HCT116 (cell line): ENCODE results near the gene SAMD9L. TPM values are rescaled to one million over a fixed set of nuclear protein-coding genes. Genes with fewer than 3 reads are reported as not detected.

ENCODE experiments used
- ATAC-seq: fragments of 200-7000 bp; cut with Tn5 transposase; 2 replicates; pipeline ENCODE4 v1.9.1; 2020; ENCODE audit warnings: mild to moderate bottlenecking, moderate library complexity
- BruUV-seq: library from RNA; stranded (reverse); fragments of 400-500 nt; replicated peaks from 2 replicates; lab custom pipeline; 2021; lab: Mats Ljungman, UMichigan
- CTCF ChIA-PET: fragments of 300-600 bp; sonication (Branson Sonifier 250); formaldehyde crosslinking; loops from one replicate; lab custom pipeline; 2021; ENCODE audit warnings: antibody characterized with exemption; lab: Charles Lee
- POLR2A ChIA-PET: fragments of 300-600, 350-600 bp; sonication (Branson Sonifier 250); formaldehyde crosslinking; loops from one replicate; lab custom pipeline; 2021; ENCODE audit warnings: antibody characterized with exemption; lab: Charles Lee
- RAD21 ChIA-PET, 2 experiments: fragments of 300-600 bp; sonication (Branson Sonifier 250); formaldehyde crosslinking; loops; one replicate each; lab custom pipeline; 2023; ENCODE audit warnings: low total read pairs in 2 of 2; ENCODE audit not compliant: uncharacterized antibody in 2 of 2, unreplicated experiment in 2 of 2, low non-redundant PET in 1 of 2; lab: Charles Lee
- DNase-seq: peaks from one replicate; pipeline ENCODE4 v3.0.0-alpha.2; 2010; ENCODE audit warnings: low read depth, low spot score
- H2AFZ ChIP-seq: fragments of 200-600 bp; shearing (Covaris generic), sonication (generic); 2 replicates; pipeline ENCODE4 v1.6.1; 2017; ENCODE audit warnings: low read depth, mixed run types, mixed read lengths, antibody characterized with exemption, low read length; ENCODE audit not compliant: poor library complexity, severe bottlenecking
- H3K27ac ChIP-seq: 2 replicates; pipeline ENCODE4 v1.5.1; 2012; ENCODE audit warnings: low read depth, low read length
- H3K27me3 ChIP-seq: fragments of 200-600 bp; sonication (generic); 2 replicates; pipeline ENCODE4 v1.6.1; 2016; ENCODE audit warnings: mixed run types, low read length, mixed read lengths; ENCODE audit not compliant: insufficient read depth
- H3K36me3 ChIP-seq, 2 experiments: fragments of 200-500 bp in 1 of 2; fragments of 200-600 bp in 1 of 2; sonication (Bioruptor generic) in 1 of 2; sonication (generic) in 1 of 2; 2 replicates each; pipeline versions ENCODE4 v1.5.1 to v1.6.1; 2014 to 2016; ENCODE audit warnings: low read length in 2 of 2, inconsistent platforms in 1 of 2, mixed read lengths in 1 of 2, mixed run types in 1 of 2; ENCODE audit not compliant: insufficient read depth in 2 of 2, control insufficient read depth in 1 of 2
- H3K4me1 ChIP-seq, 2 experiments: fragments of 200-600 bp in 1 of 2; sonication (generic) in 1 of 2; 2 replicates each; pipeline versions ENCODE4 v1.5.1 to v1.6.1; 2012 to 2017; ENCODE audit warnings: low read length in 2 of 2, inconsistent platforms in 1 of 2, mild to moderate bottlenecking in 1 of 2, mixed read lengths in 1 of 2, mixed run types in 1 of 2, moderate library complexity in 1 of 2; ENCODE audit not compliant: insufficient read depth in 2 of 2, control insufficient read depth in 1 of 2
- H3K4me2 ChIP-seq: fragments of 200-600 bp; sonication (generic); 2 replicates; pipeline ENCODE4 v1.6.1; 2017; ENCODE audit warnings: mixed run types, low read length, mixed read lengths
- H3K4me3 ChIP-seq, 2 experiments: fragments of 200-600 bp in 1 of 2; sonication (generic) in 1 of 2; replicated peaks in 1 of 2; 2 replicates each; pipeline ENCODE4 v1.5.1; 2011 to 2016; ENCODE audit warnings: low read length in 2 of 2, control low read depth in 1 of 2, low read depth in 1 of 2, mild to moderate bottlenecking in 1 of 2, mixed read lengths in 1 of 2, mixed run types in 1 of 2
- H3K79me2 ChIP-seq: fragments of 200-600 bp; sonication (generic); 2 replicates; pipeline ENCODE4 v1.6.1; 2017; ENCODE audit warnings: mild to moderate bottlenecking, mixed run types, low read length, moderate library complexity, mixed read lengths; ENCODE audit not compliant: insufficient read depth
- H3K9ac ChIP-seq: fragments of 200-600 bp; sonication (generic); 2 replicates; pipeline ENCODE4 v1.6.1; 2016; ENCODE audit warnings: low read length, mixed read lengths
- H3K9me2 ChIP-seq: fragments of 200-600 bp; sonication (generic), shearing (Covaris generic); 2 replicates; pipeline ENCODE4 v1.6.1; 2017; ENCODE audit warnings: mixed run types, mild to moderate bottlenecking, moderate library complexity; ENCODE audit not compliant: insufficient read depth
- H3K9me3 ChIP-seq, 2 experiments: fragments of 200-500 bp in 1 of 2; fragments of 200-600 bp in 1 of 2; sonication (Bioruptor generic) in 1 of 2; sonication (generic) in 1 of 2; 2 replicates each; pipeline ENCODE4 v1.6.1; 2014 to 2017; ENCODE audit warnings: low read length in 2 of 2, mixed read lengths in 2 of 2, inconsistent platforms in 1 of 2, low read depth in 1 of 2, mild to moderate bottlenecking in 1 of 2, mixed run types in 1 of 2, moderate library complexity in 1 of 2; ENCODE audit not compliant: control insufficient read depth in 1 of 2, insufficient read depth in 1 of 2
- H4K20me1 ChIP-seq: fragments of 200-600 bp; sonication (generic), shearing (Covaris generic); 2 replicates; pipeline ENCODE4 v1.6.1; 2017; ENCODE audit warnings: mixed run types, mild to moderate bottlenecking, moderate library complexity; ENCODE audit not compliant: insufficient read depth
- CBX3 ChIP-seq: IDR thresholded peaks from 2 replicates; pipeline ENCODE4 v1.6.1; 2012; ENCODE audit warnings: low read depth
- CEBPB ChIP-seq: IDR thresholded peaks from 2 replicates; pipeline ENCODE4 v1.6.1; 2012; ENCODE audit warnings: low read depth
- EZH2phosphoT487 ChIP-seq: fragments of 200-600 bp; IDR thresholded peaks from 2 replicates; pipeline ENCODE4 v1.6.1; 2018; ENCODE audit warnings: antibody characterized with exemption, borderline replicate concordance
- JUND ChIP-seq: IDR thresholded peaks from 2 replicates; pipeline ENCODE4 v1.6.1; 2012
- POLR2AphosphoS5 ChIP-seq: IDR thresholded peaks from 2 replicates; pipeline ENCODE4 v1.6.1; 2011; ENCODE audit warnings: mild to moderate bottlenecking, low read depth, low read length, moderate library complexity
- RAD21 ChIP-seq: IDR thresholded peaks from 2 replicates; pipeline ENCODE4 v1.6.1; 2012; ENCODE audit warnings: low read depth, mild to moderate bottlenecking
- SIN3A ChIP-seq: IDR thresholded peaks from 2 replicates; pipeline ENCODE4 v1.6.1; 2012; ENCODE audit warnings: low read depth
- SP1 ChIP-seq: IDR thresholded peaks from 2 replicates; pipeline ENCODE4 v1.6.1; 2012; ENCODE audit warnings: low read depth
- SRF ChIP-seq: IDR thresholded peaks from 2 replicates; pipeline ENCODE4 v1.6.1; 2012; ENCODE audit warnings: low read depth
- TCF7L2 ChIP-seq: IDR thresholded peaks from 2 replicates; pipeline ENCODE4 v1.7.0; 2011; ENCODE audit warnings: borderline replicate concordance, inconsistent platforms; ENCODE audit not compliant: insufficient read depth, insufficient read length; ENCODE audit errors: extremely low read depth
- YY1 ChIP-seq: IDR thresholded peaks from 2 replicates; pipeline ENCODE4 v1.6.1; 2011; ENCODE audit warnings: low read length, low read depth, moderate library complexity, mild to moderate bottlenecking; ENCODE audit not compliant: insufficient replicate concordance; ENCODE audit errors: extremely low read depth
- ZFX ChIP-seq: fragments of 450-650 bp; IDR thresholded peaks from 2 replicates; pipeline ENCODE4 v1.6.1; 2017
- intact Hi-C: fragments of 100-400 bp; cut with micrococcal nuclease; formaldehyde crosslinking; loops from 2 replicates; pipeline ENCODE4 v1.10.0; 2022
- total RNA-seq: library from RNA; stranded (reverse); gene quantifications from one replicate; pipeline ENCODE4 v1.2.1, GENCODE V29; 2021; ENCODE audit not compliant: unreplicated experiment
- TF ChIP-seq, protein P1 (sequence below): IDR thresholded peaks from 2 replicates; pipeline ENCODE4 v1.6.1; 2012
- TF ChIP-seq, protein P2 (sequence below): IDR thresholded peaks from 2 replicates; pipeline ENCODE4 v1.6.1; 2012
- TF ChIP-seq, protein P3 (sequence below): IDR thresholded peaks from 2 replicates; pipeline ENCODE4 v1.6.1; 2012; ENCODE audit warnings: low read depth
- TF ChIP-seq, protein P4 (sequence below), 3 experiments: fragments of 200-600 bp in 1 of 3; sonication (generic) in 1 of 3; IDR thresholded peaks in 2 of 3; conservative IDR thresholded peaks in 1 of 3; 2 replicates each; pipeline ENCODE4 v1.5.1; 2012 to 2017; ENCODE audit warnings: low read depth in 2 of 3, low read length in 2 of 3, antibody characterized with exemption in 1 of 3, borderline replicate concordance in 1 of 3, control low read depth in 1 of 3, mild to moderate bottlenecking in 1 of 3, mixed read lengths in 1 of 3, mixed run types in 1 of 3, moderate library complexity in 1 of 3; ENCODE audit not compliant: insufficient read depth in 1 of 3

SAMD9L gene
- total RNA-seq, 1 experiment from 2014 or later, result 0.15 TPM

DNA sequence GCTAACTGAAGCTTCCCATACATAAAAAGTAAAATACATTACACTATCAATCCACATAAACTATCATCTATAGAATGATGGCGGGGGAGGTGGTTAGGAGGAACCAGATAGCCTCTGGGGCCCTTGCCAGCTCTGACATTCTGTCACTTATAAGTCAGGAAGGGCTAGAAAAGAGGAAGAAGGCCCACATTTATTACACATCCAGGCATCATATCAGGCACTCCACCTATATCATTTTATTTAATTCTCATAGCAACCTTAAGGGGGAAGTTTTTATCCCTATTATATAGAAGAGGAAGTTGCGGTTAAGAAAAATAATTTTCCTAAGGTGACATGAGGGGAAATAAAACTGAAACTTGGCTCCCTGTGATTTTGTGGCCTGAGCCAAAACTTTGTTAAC, 48.2 kb upstream of the SAMD9L start:
- ATAC-seq, result no peak
- Histone ChIP-seq H3K4me1 (no peaks in the 10 kb centered on the region), H4K20me1 (no peaks in the 10 kb centered on the region), H3K9me3 (no peaks in the 10 kb centered on the region), H3K4me2 (no peak overlapping the region), H3K27me3 (peaks cover 27% of the 10 kb centered on the region), H2AFZ (no peak overlapping the region), H3K79me2 (no peaks in the 10 kb centered on the region), H3K9ac (no peak overlapping the region), H3K4me3 (no peak overlapping the region), H3K27ac (no peak overlapping the region), H3K9me2 (no peaks in the 10 kb centered on the region), H3K36me3 (no peaks in the 10 kb centered on the region)
- no peak for TF ChIP-seq TCF7L2
- TF ChIP-seq, protein P1, sequence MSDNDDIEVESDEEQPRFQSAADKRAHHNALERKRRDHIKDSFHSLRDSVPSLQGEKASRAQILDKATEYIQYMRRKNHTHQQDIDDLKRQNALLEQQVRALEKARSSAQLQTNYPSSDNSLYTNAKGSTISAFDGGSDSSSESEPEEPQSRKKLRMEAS, result no peak
- no peak for TF ChIP-seq YY1
- no peak for TF ChIP-seq CBX3
- TF ChIP-seq, protein P2, sequence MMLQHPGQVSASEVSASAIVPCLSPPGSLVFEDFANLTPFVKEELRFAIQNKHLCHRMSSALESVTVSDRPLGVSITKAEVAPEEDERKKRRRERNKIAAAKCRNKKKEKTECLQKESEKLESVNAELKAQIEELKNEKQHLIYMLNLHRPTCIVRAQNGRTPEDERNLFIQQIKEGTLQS, result no peak
- no peak for TF ChIP-seq SP1
- TF ChIP-seq CEBPB, result no peak
- TF ChIP-seq ZFX, result no peak
- TF ChIP-seq RAD21, result no peak
- no peak for TF ChIP-seq SRF
- TF ChIP-seq SIN3A, result no peak
- ChIA-PET CTCF (no interaction called here), POLR2A (no interaction called here), RAD21 (no interaction called here)
- intact Hi-C loops, result no loop called here
- BruUV-seq, result no TSS peak
- no peak for DNase-seq

DNA sequence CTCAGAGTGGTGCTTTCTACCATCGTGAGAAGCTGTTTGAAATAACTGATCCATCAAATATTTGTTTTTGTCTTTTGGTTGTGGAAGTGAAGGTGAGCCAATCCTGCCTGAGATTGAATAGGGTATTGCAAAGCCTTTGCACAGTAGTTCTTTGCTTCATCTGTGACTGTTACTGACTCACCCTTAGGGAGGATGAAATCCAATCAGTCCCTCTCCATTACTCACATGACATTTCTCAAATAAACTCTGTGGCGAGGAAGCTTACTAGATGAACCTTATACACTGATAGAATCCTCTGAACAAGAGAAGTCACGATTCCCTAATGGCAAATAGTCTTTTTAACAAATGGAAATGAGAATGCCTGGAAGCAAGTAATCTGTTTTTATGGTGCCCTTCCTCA, 46.2 kb upstream of the SAMD9L start:
- DNase-seq, result no peak
- CTCF ChIA-PET, result no interaction called here
- no TSS peak for BruUV-seq
- ATAC-seq, result no peak
- RAD21 ChIA-PET, result no interaction called here
- Histone ChIP-seq H3K9me3 (no peaks in the 10 kb centered on the region), H2AFZ (no peak overlapping the region), H3K4me1 (no peaks in the 10 kb centered on the region), H4K20me1 (no peaks in the 10 kb centered on the region), H3K36me3 (no peaks in the 10 kb centered on the region), H3K4me3 (no peak overlapping the region), H3K27ac (no peak overlapping the region), H3K4me2 (no peak overlapping the region), H3K9me2 (no peaks in the 10 kb centered on the region)
- intact Hi-C loops, result no loop called here
- TF ChIP-seq, protein P3, sequence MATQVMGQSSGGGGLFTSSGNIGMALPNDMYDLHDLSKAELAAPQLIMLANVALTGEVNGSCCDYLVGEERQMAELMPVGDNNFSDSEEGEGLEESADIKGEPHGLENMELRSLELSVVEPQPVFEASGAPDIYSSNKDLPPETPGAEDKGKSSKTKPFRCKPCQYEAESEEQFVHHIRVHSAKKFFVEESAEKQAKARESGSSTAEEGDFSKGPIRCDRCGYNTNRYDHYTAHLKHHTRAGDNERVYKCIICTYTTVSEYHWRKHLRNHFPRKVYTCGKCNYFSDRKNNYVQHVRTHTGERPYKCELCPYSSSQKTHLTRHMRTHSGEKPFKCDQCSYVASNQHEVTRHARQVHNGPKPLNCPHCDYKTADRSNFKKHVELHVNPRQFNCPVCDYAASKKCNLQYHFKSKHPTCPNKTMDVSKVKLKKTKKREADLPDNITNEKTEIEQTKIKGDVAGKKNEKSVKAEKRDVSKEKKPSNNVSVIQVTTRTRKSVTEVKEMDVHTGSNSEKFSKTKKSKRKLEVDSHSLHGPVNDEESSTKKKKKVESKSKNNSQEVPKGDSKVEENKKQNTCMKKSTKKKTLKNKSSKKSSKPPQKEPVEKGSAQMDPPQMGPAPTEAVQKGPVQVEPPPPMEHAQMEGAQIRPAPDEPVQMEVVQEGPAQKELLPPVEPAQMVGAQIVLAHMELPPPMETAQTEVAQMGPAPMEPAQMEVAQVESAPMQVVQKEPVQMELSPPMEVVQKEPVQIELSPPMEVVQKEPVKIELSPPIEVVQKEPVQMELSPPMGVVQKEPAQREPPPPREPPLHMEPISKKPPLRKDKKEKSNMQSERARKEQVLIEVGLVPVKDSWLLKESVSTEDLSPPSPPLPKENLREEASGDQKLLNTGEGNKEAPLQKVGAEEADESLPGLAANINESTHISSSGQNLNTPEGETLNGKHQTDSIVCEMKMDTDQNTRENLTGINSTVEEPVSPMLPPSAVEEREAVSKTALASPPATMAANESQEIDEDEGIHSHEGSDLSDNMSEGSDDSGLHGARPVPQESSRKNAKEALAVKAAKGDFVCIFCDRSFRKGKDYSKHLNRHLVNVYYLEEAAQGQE, result no peak
- TF ChIP-seq EZH2phosphoT487, result no peak
- no peak for TF ChIP-seq POLR2AphosphoS5
- TF ChIP-seq, protein P2, result no peak
- TF ChIP-seq JUND, result no peak
- TF ChIP-seq, protein P4, sequence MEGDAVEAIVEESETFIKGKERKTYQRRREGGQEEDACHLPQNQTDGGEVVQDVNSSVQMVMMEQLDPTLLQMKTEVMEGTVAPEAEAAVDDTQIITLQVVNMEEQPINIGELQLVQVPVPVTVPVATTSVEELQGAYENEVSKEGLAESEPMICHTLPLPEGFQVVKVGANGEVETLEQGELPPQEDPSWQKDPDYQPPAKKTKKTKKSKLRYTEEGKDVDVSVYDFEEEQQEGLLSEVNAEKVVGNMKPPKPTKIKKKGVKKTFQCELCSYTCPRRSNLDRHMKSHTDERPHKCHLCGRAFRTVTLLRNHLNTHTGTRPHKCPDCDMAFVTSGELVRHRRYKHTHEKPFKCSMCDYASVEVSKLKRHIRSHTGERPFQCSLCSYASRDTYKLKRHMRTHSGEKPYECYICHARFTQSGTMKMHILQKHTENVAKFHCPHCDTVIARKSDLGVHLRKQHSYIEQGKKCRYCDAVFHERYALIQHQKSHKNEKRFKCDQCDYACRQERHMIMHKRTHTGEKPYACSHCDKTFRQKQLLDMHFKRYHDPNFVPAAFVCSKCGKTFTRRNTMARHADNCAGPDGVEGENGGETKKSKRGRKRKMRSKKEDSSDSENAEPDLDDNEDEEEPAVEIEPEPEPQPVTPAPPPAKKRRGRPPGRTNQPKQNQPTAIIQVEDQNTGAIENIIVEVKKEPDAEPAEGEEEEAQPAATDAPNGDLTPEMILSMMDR (IDR thresholded peaks at IDR 0.05 in 2 of 3, conservative IDR thresholded peaks at IDR 0.05 in 1 of 3; ENCODE audit: borderline replicate concordance in 1 of 3, insufficient read depth in 1 of 3, low read depth in 2 of 3, low read length in 2 of 3), result no peak
- TF ChIP-seq CBX3, result no peak
- TF ChIP-seq, all 23 proteins: peak for 0
- POLR2A ChIA-PET, result no interaction called here
- Histone ChIP-seq H3K79me2 (no peaks in the 10 kb centered on the region), H3K27me3 (peaks cover 41% of the 10 kb centered on the region), H3K9ac (no peak overlapping the region)
